Left forelimb (tissue), 1 donor: ENCODE results near the gene WDR89.
"Not testable (repeated sequence)": the region's sequence is repeated elsewhere in the genome, so short reads cannot be mapped to it uniquely, and the experiment has no call there.

ENCODE experiments used
- DNase-seq: peaks from one replicate; pipeline ENCODE4 v3.0.0-alpha.2; 2018; ENCODE audit warnings: low spot score

Gene WDR89

DNA sequence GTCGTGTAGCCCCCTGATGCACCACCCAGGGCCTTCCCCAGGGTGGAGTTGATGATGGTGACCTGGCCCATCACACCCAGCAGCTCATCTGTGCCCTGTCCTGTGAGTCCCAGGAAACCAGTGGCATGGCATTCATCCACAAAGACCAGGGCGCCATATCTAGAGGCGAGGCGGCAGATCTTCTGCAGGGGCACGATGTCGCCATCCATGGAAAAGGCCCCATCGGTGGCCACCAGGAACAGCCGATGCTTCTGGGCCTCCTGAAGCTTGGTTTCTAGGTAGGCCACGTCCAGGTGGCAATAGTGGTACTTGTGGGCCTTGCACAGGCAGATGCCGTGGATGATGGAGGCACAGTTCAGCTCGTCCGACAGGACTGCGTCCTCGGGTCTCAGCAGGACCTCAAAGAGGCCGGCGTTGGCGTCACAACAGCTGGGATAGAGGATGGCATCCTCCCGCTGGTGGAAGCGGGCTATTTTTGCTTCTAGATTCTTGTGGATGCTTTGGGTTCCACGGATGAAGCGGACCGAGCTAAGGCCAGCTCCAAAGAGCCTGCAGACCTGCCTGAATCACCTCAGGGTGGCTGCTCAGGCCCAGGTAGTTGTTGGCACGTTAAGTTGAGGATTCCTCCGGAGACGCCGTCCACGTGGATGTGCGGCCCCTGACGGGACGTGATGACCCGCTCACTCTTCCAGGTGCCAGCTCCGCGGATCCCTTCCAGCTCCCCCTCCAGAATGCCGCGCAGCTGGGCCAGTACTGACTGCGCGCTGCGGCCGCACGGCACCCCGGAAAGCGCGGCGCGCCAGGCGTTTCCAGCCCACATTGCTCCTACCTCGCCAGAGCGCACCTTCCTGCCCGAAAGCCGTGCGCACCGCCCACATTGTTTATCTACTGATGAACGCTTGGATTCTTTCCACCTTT is 47.0 kb downstream of the WDR89 start:
- no peak for DNase-seq

- DNase-seq: not testable (repeated sequence)
These were observed 58.6 kb downstream of the WDR89 start for GRCh38 chr14:63583046-63583445.

DNA sequence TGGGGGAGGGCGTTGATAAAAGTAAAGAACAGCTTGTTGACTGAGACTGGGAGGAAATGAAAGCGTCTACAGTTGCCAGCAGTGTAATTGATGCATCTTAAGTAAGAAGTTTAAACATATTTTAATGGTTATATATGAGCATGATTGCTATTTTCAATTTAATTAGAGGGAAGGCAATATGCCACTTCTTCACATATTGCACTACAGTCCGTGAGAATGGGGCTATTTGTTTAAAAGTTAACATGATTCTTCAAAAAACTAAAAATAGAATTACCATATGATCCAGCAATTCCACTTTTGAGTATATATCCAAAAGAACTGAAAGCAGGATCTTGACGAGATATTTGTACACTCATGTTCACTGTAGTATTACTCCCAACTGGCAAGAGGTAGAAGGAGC is 60.2 kb downstream of the WDR89 start:
- DNase-seq: no peak

GRCh38 chr14:63578300-63578699 is 63.4 kb downstream of the WDR89 start:
- DNase-seq: no peak

- DNase-seq: no peak
These were observed 68.1 kb downstream of the WDR89 start for GRCh38 chr14:63573581-63573980.

DNA sequence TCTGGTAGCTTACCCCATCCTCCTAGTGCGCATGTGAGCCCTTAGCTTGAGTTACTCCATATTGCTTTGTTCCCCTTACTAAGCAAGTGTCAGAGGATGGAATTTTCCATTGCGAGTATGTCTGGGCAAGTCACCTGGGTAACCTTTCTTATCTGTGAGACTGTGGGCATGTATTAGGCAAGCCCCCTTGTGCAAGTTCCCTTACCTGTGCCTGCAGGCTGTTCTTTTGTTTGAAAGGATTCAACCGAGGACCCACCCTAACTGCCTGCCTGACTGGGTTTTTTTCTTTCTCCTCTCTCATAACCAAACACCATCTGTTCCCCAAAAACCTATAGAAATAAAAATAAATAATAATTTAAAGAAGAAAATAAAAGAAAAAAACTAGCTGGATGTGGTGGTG is 76.2 kb downstream of the WDR89 start:
- no peak for DNase-seq

GRCh38 chr14:63564318-63564717 is 77.4 kb downstream of the WDR89 start:
- no peak for DNase-seq

DNA sequence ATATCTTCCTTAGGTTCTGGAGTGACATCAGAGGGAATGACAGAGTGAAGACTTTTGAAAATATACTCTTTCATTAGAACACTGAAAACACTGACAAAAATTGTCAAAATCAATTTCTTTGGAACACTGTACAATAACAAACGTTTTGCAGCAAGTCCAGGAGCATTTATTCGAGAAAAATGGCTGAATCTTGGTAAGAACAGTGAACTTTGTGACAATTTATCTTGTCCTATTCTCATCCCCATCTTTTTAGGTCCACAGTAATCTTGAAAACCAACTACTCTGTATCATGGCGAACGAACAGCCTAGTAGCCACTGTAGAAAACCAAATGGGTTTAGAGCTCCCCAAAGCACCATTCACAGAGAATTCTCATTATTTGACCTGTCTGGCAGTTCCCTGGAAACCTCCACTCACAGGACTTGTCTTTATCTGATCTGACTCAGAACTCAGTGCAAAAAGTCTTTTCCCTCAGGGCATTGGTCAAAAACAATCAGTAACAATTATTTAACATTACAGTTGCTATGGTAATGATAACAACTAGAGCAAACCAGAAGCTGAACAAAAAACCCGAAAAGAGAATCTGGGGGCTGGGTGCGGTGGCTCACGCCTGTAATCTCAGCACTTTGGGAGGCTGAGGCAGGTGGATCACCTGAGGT is 78.2 kb downstream of the WDR89 start:
- DNase-seq: no peak

DNA sequence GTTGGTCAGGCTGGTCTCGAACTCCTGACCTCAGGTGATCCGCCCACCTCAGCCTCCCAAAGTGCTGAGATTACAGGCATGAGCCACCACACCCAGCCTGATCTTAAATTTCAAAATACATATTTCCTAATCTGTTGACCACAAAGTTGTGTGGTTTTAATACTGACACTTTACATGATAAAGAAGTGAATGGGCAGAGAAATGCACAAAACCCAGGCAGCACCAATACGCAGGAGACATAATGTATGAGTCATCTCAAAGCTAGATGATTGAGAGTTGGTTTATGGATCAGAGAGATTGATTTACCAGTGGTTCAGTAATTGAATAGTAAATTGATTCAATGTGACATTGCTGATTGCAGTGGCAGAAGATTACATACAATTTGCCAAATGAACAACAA is 79.3 kb downstream of the WDR89 start:
- no peak for DNase-seq

- DNase-seq: no peak
These were observed 86.1 kb downstream of the WDR89 start for GRCh38 chr14:63555572-63555971.

GRCh38 chr14:63551332-63551731 is 90.3 kb downstream of the WDR89 start:
- DNase-seq: no peak

DNA sequence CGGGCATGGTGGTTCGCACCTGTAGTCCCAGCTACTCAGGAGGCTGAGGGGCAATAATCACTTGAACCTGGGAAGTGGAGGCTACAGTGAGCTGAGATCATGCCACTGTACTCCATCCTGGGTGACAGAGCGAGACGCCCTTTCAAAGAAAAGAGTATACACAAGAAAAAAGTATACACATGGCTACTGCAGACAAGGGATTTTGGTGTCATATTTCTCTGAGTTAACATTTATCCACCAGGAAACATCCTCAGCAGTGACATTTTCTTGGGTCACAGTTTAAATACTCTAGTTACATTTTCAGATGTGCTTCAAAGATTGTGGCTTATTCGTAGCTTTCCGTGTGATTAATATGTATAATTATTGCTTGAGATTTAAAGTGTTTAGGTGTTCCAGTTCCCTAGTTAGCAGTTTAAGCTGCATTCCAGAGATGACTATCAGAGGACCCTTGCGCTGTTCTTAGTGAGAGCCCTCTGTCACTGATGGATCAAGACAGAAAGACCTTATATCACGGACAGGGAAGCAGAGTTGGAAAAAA is 93.8 kb downstream of the WDR89 start:
- DNase-seq: no peak
